Caco-2 (cell line): ENCODE results near the gene ALK. TPM values are rescaled to one million over a fixed set of nuclear protein-coding genes. Genes with fewer than 3 reads are reported as not detected.

Experiments
- BruUV-seq: library from RNA; stranded (reverse); fragments of 400-500 nt; replicated peaks from 2 replicates; lab custom pipeline; 2021; lab: Mats Ljungman, UMichigan
- CTCF ChIA-PET: fragments of 300-600 bp; sonication (Branson Sonifier 250); formaldehyde crosslinking; loops from one replicate; lab custom pipeline; 2022; ENCODE audit warnings: antibody characterized with exemption; lab: Charles Lee
- POLR2A ChIA-PET: fragments of 300-600 bp; sonication (Branson Sonifier 250); formaldehyde crosslinking; loops from one replicate; lab custom pipeline; 2022; ENCODE audit warnings: antibody characterized with exemption; lab: Charles Lee
- DNase-seq, 2 experiments: peaks; one replicate each; pipeline versions ENCODE4 v3.0.0 to v3.0.0-alpha.2; 2020 to 2022
- H3K27me3 ChIP-seq: replicated peaks from 2 replicates; pipeline ENCODE4 v1.6.0; 2011; ENCODE audit warnings: low read length; ENCODE audit not compliant: control insufficient read depth, insufficient read depth
- H3K36me3 ChIP-seq: 2 replicates; pipeline ENCODE4 v1.5.1; 2011; ENCODE audit warnings: low read length; ENCODE audit not compliant: control insufficient read depth, insufficient read depth
- H3K4me1 ChIP-seq: fragments of 250-450 bp; sonication (Bioruptor Pico); 2 replicates; pipeline ENCODE4 v1.5.1; 2020; ENCODE audit warnings: mild to moderate bottlenecking
- H3K4me3 ChIP-seq: 2 replicates; pipeline ENCODE4 v1.5.1; 2011; ENCODE audit warnings: low read depth, mild to moderate bottlenecking, control low read depth, low read length
- H3K9me3 ChIP-seq: fragments of 250-450 bp; sonication (Bioruptor Pico); 2 replicates; pipeline ENCODE4 v1.5.1; 2020; ENCODE audit warnings: mild to moderate bottlenecking, moderate library complexity
- H3K27ac Mint-ChIP-seq: one replicate; pipeline ENCODE4 v1.8.0; 2022; ENCODE audit warnings: mixed read lengths; ENCODE audit not compliant: unreplicated experiment
- H3K27me3 Mint-ChIP-seq: one replicate; pipeline ENCODE4 v1.8.0; 2022; ENCODE audit warnings: mixed read lengths; ENCODE audit not compliant: insufficient read depth, unreplicated experiment
- H3K36me3 Mint-ChIP-seq: one replicate; pipeline ENCODE4 v1.8.0; 2022; ENCODE audit warnings: mild to moderate bottlenecking, mixed read lengths; ENCODE audit not compliant: insufficient read depth, unreplicated experiment
- H3K4me1 Mint-ChIP-seq: one replicate; pipeline ENCODE4 v1.8.0; 2022; ENCODE audit warnings: low read depth, mixed read lengths; ENCODE audit not compliant: unreplicated experiment
- H3K4me3 Mint-ChIP-seq: one replicate; pipeline ENCODE4 v1.8.0; 2022; ENCODE audit warnings: mild to moderate bottlenecking, moderate library complexity, mixed read lengths; ENCODE audit not compliant: unreplicated experiment
- H3K9me3 Mint-ChIP-seq: one replicate; pipeline ENCODE4 v1.8.0; 2022; ENCODE audit warnings: mixed read lengths; ENCODE audit not compliant: unreplicated experiment
- intact Hi-C: fragments of 100-400 bp; cut with micrococcal nuclease; formaldehyde crosslinking; loops from one replicate; pipeline ENCODE4 v1.10.0; 2022; ENCODE audit not compliant: unreplicated experiment
- total RNA-seq: library from RNA; stranded (reverse); gene quantifications from 2 replicates; pipeline ENCODE4 v1.2.3, GENCODE V29; 2022
- TF ChIP-seq, protein P1 (sequence below), 2 experiments: fragments of 200-600 bp in 1 of 2; IDR thresholded peaks; 1 replicate in 1 of 2; 2 replicates in 1 of 2; pipeline versions ENCODE4 v1.5.1 to v1.8.0; 2011 to 2022; ENCODE audit warnings: antibody characterized with exemption in 1 of 2, control low read depth in 1 of 2, inconsistent platforms in 1 of 2, low read depth in 1 of 2, low read length in 1 of 2, mild to moderate bottlenecking in 1 of 2, moderate library complexity in 1 of 2; ENCODE audit not compliant: insufficient read depth in 1 of 2, severe bottlenecking in 1 of 2, unreplicated experiment in 1 of 2

Gene ALK
- total RNA-seq, 1 experiment from 2014 or later, result 0.11 TPM

GRCh38 chr2:29524652-29525051 is 396.7 kb downstream of the ALK start:
- no peaks in the 10 kb centered on the region for H3K36me3 Mint-ChIP-seq
- CTCF ChIA-PET, result no interaction called here
- no peak overlapping the region for H3K4me3 ChIP-seq
- peaks cover 10% of the 10 kb centered on the region for H3K9me3 Mint-ChIP-seq
- no peaks in the 10 kb centered on the region for H3K4me1 Mint-ChIP-seq
- H3K27me3 ChIP-seq, result no peaks in the 10 kb centered on the region; the same call in 1 of the 2 replicates
- POLR2A ChIA-PET, result no interaction called here
- TF ChIP-seq, protein P1, sequence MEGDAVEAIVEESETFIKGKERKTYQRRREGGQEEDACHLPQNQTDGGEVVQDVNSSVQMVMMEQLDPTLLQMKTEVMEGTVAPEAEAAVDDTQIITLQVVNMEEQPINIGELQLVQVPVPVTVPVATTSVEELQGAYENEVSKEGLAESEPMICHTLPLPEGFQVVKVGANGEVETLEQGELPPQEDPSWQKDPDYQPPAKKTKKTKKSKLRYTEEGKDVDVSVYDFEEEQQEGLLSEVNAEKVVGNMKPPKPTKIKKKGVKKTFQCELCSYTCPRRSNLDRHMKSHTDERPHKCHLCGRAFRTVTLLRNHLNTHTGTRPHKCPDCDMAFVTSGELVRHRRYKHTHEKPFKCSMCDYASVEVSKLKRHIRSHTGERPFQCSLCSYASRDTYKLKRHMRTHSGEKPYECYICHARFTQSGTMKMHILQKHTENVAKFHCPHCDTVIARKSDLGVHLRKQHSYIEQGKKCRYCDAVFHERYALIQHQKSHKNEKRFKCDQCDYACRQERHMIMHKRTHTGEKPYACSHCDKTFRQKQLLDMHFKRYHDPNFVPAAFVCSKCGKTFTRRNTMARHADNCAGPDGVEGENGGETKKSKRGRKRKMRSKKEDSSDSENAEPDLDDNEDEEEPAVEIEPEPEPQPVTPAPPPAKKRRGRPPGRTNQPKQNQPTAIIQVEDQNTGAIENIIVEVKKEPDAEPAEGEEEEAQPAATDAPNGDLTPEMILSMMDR (IDR thresholded peaks at IDR 0.05; ENCODE audit: insufficient read depth in 1 of 2, low read depth in 1 of 2, low read length in 1 of 2, severe bottlenecking in 1 of 2, unreplicated experiment in 1 of 2), result no peak
- H3K27me3 Mint-ChIP-seq, result peaks cover 26% of the 10 kb centered on the region
- intact Hi-C loops, result no loop called here
- no peak for DNase-seq
- H3K9me3 ChIP-seq, result no peaks in the 10 kb centered on the region
- no peaks in the 10 kb centered on the region for H3K4me1 ChIP-seq
- BruUV-seq, result no TSS peak
- H3K27ac Mint-ChIP-seq, result no peak overlapping the region
- no peaks in the 10 kb centered on the region for H3K36me3 ChIP-seq
- H3K4me3 Mint-ChIP-seq, result no peak overlapping the region

DNA sequence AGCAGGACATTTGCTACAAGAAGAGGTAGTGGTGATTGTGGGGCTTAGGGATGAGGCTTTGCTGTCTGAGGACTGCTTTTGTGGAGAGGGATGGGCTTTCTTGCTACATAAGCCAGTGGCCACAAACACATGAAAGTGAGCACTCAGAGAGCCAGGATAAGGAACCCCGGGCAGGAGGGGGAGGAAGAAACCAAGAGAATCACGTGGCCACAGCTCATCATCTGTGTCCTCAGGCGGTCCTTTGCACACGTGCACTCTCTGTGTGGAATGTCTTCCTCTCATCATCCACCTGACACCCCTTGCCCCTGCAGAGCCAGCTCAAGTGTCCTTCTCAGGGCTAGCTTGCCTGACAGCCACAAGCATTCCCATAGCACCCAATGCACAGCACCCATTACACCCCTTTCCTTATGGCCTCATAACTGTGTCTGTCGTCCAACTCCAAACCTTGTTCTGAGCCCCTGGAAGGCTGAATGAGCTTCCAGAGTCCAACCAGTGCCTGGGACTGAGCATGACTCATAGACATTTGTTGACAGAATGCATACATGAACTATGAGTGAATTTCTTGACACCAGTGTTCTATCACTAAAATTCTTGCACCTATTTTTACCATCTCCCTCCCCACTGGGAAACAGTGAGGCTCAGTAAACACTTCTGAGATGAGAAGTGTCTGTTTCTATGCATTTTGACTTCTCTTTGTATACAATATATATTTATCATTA is 398.3 kb downstream of the ALK start:
- Mint-ChIP-seq H3K9me3 (peaks cover 10% of the 10 kb centered on the region), H3K27me3 (peaks cover 27% of the 10 kb centered on the region)
- CTCF ChIA-PET, result no interaction called here

GRCh38 chr2:29520001-29520400 is 401.4 kb downstream of the ALK start:
- Mint-ChIP-seq H3K9me3 (peaks cover 9% of the 10 kb centered on the region), H3K4me3 (no peak overlapping the region), H3K27me3 (peaks cover 38% of the 10 kb centered on the region), H3K27ac (no peak overlapping the region), H3K36me3 (no peaks in the 10 kb centered on the region), H3K4me1 (no peaks in the 10 kb centered on the region)
- TF ChIP-seq, protein P1 (IDR thresholded peaks at IDR 0.05; ENCODE audit: insufficient read depth in 1 of 2, low read depth in 1 of 2, low read length in 1 of 2, severe bottlenecking in 1 of 2, unreplicated experiment in 1 of 2), result no peak
- ChIA-PET CTCF (no interaction called here), POLR2A (no interaction called here)
- Histone ChIP-seq H3K9me3 (no peaks in the 10 kb centered on the region), H3K36me3 (no peaks in the 10 kb centered on the region), H3K4me3 (no peak overlapping the region), H3K27me3 (no peaks in the 10 kb centered on the region; the same call in none of the 2 replicates), H3K4me1 (no peaks in the 10 kb centered on the region)
- intact Hi-C loops, result no loop called here
- no TSS peak for BruUV-seq
- no peak for DNase-seq

More for the DNA sequence above, 398.3 kb downstream of the ALK start:
- TF ChIP-seq, protein P1 (IDR thresholded peaks at IDR 0.05; ENCODE audit: insufficient read depth in 1 of 2, low read depth in 1 of 2, low read length in 1 of 2, severe bottlenecking in 1 of 2, unreplicated experiment in 1 of 2), result no peak
- intact Hi-C loops, result no loop called here
- Mint-ChIP-seq H3K27ac (no peak overlapping the region), H3K4me1 (no peaks in the 10 kb centered on the region), H3K36me3 (no peaks in the 10 kb centered on the region), H3K4me3 (no peak overlapping the region)
- DNase-seq, result no peak
- Histone ChIP-seq H3K4me1 (no peaks in the 10 kb centered on the region), H3K9me3 (no peaks in the 10 kb centered on the region), H3K36me3 (no peaks in the 10 kb centered on the region), H3K27me3 (no peaks in the 10 kb centered on the region; the same call in 1 of the 2 replicates), H3K4me3 (no peak overlapping the region)
- no TSS peak for BruUV-seq
- POLR2A ChIA-PET, result no interaction called here
